Measurements from ENCODE around the gene LNPEP. TPM values are rescaled to one million over a fixed set of nuclear protein-coding genes. Genes with fewer than 3 reads are reported as not detected.
"Not testable (repeated sequence)": the region's sequence is repeated elsewhere in the genome, so short reads cannot be mapped to it uniquely, and the experiment has no call there.

The LNPEP gene
- total RNA-seq, 2 experiments from 2014 or later = 85.9 to 90.1 TPM

DNA sequence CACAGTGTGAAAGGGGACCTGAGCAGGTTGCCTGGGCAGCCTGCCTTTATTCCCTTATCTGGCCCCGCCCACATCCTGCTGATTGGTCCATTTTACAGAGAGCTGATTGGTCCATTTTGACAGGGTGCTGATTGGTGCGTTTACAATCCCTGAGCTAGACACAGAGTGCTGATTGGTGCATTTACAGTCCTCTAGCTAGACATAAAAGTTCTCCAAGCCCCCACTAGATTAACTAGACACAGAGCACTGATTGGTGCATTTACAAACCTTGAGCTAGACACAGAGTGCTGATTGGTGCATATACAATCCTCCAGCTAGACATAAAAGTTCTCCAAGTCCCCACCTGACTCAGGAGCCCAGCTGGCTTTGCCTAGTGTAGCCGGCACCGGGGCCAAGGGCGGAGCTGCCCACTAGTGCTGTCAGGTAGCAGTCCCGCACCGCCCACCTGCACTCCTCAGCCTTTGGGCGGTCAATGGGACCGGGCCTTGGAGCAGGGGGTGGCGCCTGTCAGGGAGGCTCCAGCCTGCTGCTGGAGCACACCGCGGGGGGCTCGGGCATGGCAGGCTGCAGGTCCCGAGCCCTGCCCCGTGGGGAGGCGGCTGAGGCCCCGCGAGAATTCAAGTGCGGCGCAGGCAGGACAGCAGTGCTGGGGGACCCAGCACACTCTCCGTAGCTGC lies 149.0 kb downstream of the LNPEP start:
- POLR2A ChIA-PET; DNase-seq; H3K9me3 Mint-ChIP-seq (ENCODE audit: insufficient read depth); H3K27ac Mint-ChIP-seq; H3K4me3 Mint-ChIP-seq; H3K36me3 Mint-ChIP-seq (ENCODE audit: low read depth); H3K27me3 Mint-ChIP-seq (ENCODE audit: low read depth); ATAC-seq: not testable (repeated sequence)
- CTCF ChIA-PET = interaction anchor here (1.4 to 1.6 kb wide), 3 partner anchors 15 to 333 kb away, joined by 3 to 5 read pairs (median 3); partner anchors contain the start of gene LIX1
- H3K4me1 Mint-ChIP-seq (ENCODE audit: low read depth) = peaks cover 12% of the 10 kb centered on the region

GRCh38 chr5:97085459-97086181 lies 149.7 kb downstream of the LNPEP start:
- no peak for ATAC-seq
- Mint-ChIP-seq H3K4me1 (ENCODE audit: low read depth) (peaks cover 12% of the 10 kb centered on the region), H3K36me3 (ENCODE audit: low read depth) (peaks cover 3% of the 10 kb centered on the region), H3K9me3 (ENCODE audit: insufficient read depth) (peaks cover 8% of the 10 kb centered on the region), H3K27me3 (ENCODE audit: low read depth) (peaks cover 3% of the 10 kb centered on the region), H3K27ac (no peak overlapping the region), H3K4me3 (no peak overlapping the region)
- ChIA-PET CTCF (no interaction called here), POLR2A (no interaction called here)
- DNase-seq = no peak

Other genes starting within 250 kb of the LNPEP start
- 100 to 1,000 TPM in 1 of 2 experiments, 10 to 100 TPM in 1; 98.4 to 105 TPM for gene ERAP1, start 128.1 kb upstream of the LNPEP start, total RNA-seq
- 10 to 100 TPM; 93.0 to 96.0 TPM for gene ERAP2, start 59.6 kb upstream of the LNPEP start, total RNA-seq
- not detected for gene LIX1, start 206.5 kb downstream of the LNPEP start, total RNA-seq
- gene RIOK2, start 247.2 kb downstream of the LNPEP start, total RNA-seq = 10 to 100 TPM; 26.3 to 29.1 TPM

Measured in activated CD8-positive, alpha-beta T cell treated with anti-CD3 and anti-CD28 coated beads, Interleukin-2, amount 10 ng/mL, durations not matched to agents 7 days and 5 days (primary cell).